NT2/D1 (cell line): ENCODE measurements around the gene PTGR2.
"Not testable (repeated sequence)": the region's sequence is repeated elsewhere in the genome, so short reads cannot be mapped to it uniquely, and the experiment has no call there.

Experiments
- DNase-seq: peaks from one replicate; pipeline ENCODE4 v3.0.0-alpha.2; 2011; ENCODE audit warnings: low read depth, low spot score
- H3K27me3 ChIP-seq: 2 replicates; pipeline ENCODE4 v1.6.0; 2011; ENCODE audit warnings: mild to moderate bottlenecking; ENCODE audit not compliant: insufficient read length, insufficient read depth
- H3K36me3 ChIP-seq: 2 replicates; pipeline ENCODE4 v1.6.1; 2011; ENCODE audit warnings: mild to moderate bottlenecking, low read length, mixed read lengths; ENCODE audit not compliant: insufficient read depth, insufficient read length
- H3K4me1 ChIP-seq: 2 replicates; pipeline ENCODE4 v1.5.1; 2011; ENCODE audit not compliant: insufficient read depth, insufficient read length
- H3K4me3 ChIP-seq: 2 replicates; pipeline ENCODE4 v1.5.1; 2011; ENCODE audit warnings: low read depth; ENCODE audit not compliant: insufficient read length
- H3K9ac ChIP-seq: 2 replicates; pipeline ENCODE4 v1.6.0; 2011; ENCODE audit warnings: low read depth; ENCODE audit not compliant: insufficient read length
- H3K9me3 ChIP-seq: 2 replicates; pipeline ENCODE4 v1.5.1; 2011; ENCODE audit warnings: mild to moderate bottlenecking, low read length; ENCODE audit not compliant: insufficient read depth
- SUZ12 ChIP-seq: IDR thresholded peaks from 2 replicates; pipeline ENCODE4 v1.6.1; 2011; ENCODE audit not compliant: insufficient read length, insufficient read depth; ENCODE audit errors: extremely low read depth
- YY1 ChIP-seq: IDR thresholded peaks from 2 replicates; pipeline ENCODE4 v1.6.1; 2011; ENCODE audit not compliant: insufficient read length, insufficient read depth
- ZNF274 ChIP-seq: IDR thresholded peaks from 2 replicates; pipeline ENCODE4 v1.6.1; 2011; ENCODE audit warnings: mild to moderate bottlenecking, low read depth, low read length

PTGR2 gene

GRCh38 chr14:73909681-73910080 lies 58.0 kb downstream of the PTGR2 start:
- no peak for DNase-seq
- no peaks in the 10 kb centered on the region for H3K4me1 ChIP-seq
- no peak for TF ChIP-seq ZNF274
- no peak for TF ChIP-seq SUZ12
- TF ChIP-seq YY1 = no peak
- H3K36me3 ChIP-seq = peaks cover 69% of the 10 kb centered on the region
- no peak overlapping the region for H3K9ac ChIP-seq
- H3K4me3 ChIP-seq = no peak overlapping the region
- H3K27me3 ChIP-seq = no peaks in the 10 kb centered on the region
- no peaks in the 10 kb centered on the region for H3K9me3 ChIP-seq

GRCh38 chr14:73913256-73913655 lies 61.6 kb downstream of the PTGR2 start:
- Histone ChIP-seq H3K4me3 (no peak overlapping the region), H3K27me3 (no peaks in the 10 kb centered on the region), H3K9me3 (no peaks in the 10 kb centered on the region), H3K36me3 (peaks cover 50% of the 10 kb centered on the region), H3K4me1 (no peaks in the 10 kb centered on the region), H3K9ac (no peak overlapping the region)
- no peak for TF ChIP-seq ZNF274
- no peak for TF ChIP-seq SUZ12
- no peak for TF ChIP-seq YY1
- no peak for DNase-seq

GRCh38 chr14:73916324-73916723 lies 64.7 kb downstream of the PTGR2 start:
- TF ChIP-seq YY1 (no peak), ZNF274 (no peak), SUZ12 (no peak)
- DNase-seq = no peak
- H3K4me1 ChIP-seq = no peaks in the 10 kb centered on the region
- H3K9ac ChIP-seq = no peak overlapping the region
- no peaks in the 10 kb centered on the region for H3K27me3 ChIP-seq
- H3K36me3 ChIP-seq = peaks cover 37% of the 10 kb centered on the region
- no peaks in the 10 kb centered on the region for H3K9me3 ChIP-seq
- H3K4me3 ChIP-seq = no peak overlapping the region

GRCh38 chr14:73919457-73919856 lies 67.8 kb downstream of the PTGR2 start:
- not testable (repeated sequence) for H3K4me3 ChIP-seq, H3K9me3 ChIP-seq, DNase-seq, H3K4me1 ChIP-seq, H3K27me3 ChIP-seq, H3K9ac ChIP-seq
- peaks cover 49% of the 10 kb centered on the region for H3K36me3 ChIP-seq

- Histone ChIP-seq H3K27me3 (no peaks in the 10 kb centered on the region), H3K4me1 (no peaks in the 10 kb centered on the region), H3K9me3 (no peaks in the 10 kb centered on the region), H3K36me3 (peaks cover 56% of the 10 kb centered on the region), H3K9ac (no peak overlapping the region), H3K4me3 (no peak overlapping the region)
- TF ChIP-seq ZNF274 (no peak), YY1 (no peak), SUZ12 (no peak)
- no peak for DNase-seq
Measured at GRCh38 chr14:73924337-73924736, 72.7 kb downstream of the PTGR2 start.
